OCI-LY3 (cell line): ENCODE data around the gene PON3.

ENCODE experiments used
- EZH2phosphoT487 ChIP-seq: fragments of 200-600 bp; shearing (Covaris generic); IDR thresholded peaks from 2 replicates; pipeline ENCODE4 v1.6.1; 2018; ENCODE audit warnings: antibody characterized with exemption, mixed run types, low read depth
- TF ChIP-seq, protein P1 (sequence below): fragments of 200-600, 300-600 bp; sonication (generic); IDR thresholded peaks from 2 replicates; pipeline ENCODE4 v1.5.1; 2014; ENCODE audit warnings: antibody characterized with exemption, low read length, low read depth

DNA sequence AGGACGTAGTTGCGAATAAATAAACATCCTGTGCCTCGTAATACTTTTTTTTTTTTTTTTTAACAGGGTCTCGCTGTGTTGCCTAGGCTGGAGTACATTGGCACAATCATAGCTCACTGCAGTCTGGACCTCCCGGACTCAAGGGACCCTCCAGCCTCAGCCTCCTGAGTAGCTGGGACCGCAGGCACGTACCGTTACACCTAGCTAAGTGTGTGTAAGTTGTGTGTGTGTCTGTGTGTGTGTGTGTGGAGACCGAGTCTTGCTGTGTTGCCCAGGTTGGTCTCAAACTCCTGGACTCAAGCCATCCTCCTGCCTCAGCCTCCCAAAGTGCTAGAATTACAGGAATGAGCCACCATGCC, 39.2 kb upstream of the PON3 start:
- TF ChIP-seq, protein P1, sequence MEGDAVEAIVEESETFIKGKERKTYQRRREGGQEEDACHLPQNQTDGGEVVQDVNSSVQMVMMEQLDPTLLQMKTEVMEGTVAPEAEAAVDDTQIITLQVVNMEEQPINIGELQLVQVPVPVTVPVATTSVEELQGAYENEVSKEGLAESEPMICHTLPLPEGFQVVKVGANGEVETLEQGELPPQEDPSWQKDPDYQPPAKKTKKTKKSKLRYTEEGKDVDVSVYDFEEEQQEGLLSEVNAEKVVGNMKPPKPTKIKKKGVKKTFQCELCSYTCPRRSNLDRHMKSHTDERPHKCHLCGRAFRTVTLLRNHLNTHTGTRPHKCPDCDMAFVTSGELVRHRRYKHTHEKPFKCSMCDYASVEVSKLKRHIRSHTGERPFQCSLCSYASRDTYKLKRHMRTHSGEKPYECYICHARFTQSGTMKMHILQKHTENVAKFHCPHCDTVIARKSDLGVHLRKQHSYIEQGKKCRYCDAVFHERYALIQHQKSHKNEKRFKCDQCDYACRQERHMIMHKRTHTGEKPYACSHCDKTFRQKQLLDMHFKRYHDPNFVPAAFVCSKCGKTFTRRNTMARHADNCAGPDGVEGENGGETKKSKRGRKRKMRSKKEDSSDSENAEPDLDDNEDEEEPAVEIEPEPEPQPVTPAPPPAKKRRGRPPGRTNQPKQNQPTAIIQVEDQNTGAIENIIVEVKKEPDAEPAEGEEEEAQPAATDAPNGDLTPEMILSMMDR: no peak
- TF ChIP-seq EZH2phosphoT487: no peak
